Activated CD8-positive, alpha-beta memory T cell treated with anti-CD3 and anti-CD28 coated beads, Interleukin-2, amount 50 U/mL, for 4 hours (primary cell): ENCODE results near the gene IRX6.

ENCODE experiments used
- DNase-seq: peaks from one replicate; pipeline ENCODE4 v3.0.0-alpha.2; 2020

Gene IRX6

DNA sequence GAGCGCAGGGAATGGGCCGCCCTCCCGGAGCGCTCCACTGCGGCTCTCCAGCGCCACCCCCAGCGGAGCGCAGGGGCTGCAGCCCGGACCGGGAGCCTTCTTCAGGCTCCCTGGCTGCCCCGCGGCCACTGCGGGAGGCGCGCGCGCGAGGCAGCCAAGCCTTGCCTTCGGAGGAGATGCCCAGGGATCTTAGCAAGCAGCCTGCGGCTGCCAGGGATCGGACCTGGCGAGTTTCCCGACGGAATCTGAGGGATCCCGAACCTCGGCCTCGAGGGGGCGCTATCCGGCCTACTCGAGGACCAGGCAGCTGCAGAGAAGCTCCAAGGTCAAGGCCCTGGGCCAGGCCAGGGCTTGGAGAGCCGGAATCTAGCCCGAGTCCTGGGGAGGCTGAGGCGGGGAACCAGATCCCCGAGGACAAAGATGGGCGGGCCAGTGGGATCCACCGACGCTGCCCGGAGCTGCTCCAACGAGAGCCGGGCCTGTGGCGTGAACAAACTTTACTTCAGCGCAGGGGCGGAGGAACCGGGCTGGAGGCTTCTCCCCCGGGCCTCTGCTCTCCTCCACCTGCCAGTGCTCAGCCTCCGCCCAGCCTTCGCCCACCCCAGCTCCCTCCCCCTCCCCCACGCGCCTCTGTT lies at the start of gene IRX6:
IRX6 (plus strand) TSS at position 567 of the 635 bp plus-strand sequence. CDS start 889 bp downstream, outside the sequence.
- DNase-seq: no peak

DNA sequence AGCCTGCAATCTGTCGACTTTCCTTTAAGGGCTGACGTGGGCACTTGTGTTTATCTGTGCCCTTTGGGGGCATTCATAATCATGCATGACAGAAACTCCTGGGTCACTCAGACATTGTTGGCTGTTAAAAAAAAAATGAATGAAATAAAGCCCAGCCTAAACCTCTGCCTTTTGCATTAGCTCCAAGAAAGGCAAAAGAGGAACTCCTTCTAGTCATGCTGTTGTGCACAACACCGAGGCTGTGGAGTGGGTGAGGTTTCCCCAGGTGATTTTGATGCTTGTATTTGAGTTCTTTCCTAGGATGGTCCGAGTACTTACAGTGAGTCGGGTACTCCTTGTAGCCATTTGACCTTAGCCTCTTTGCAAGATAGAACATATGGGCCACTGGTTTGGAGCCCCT lies 49.6 kb upstream of the IRX6 start:
- no peak for DNase-seq

DNA sequence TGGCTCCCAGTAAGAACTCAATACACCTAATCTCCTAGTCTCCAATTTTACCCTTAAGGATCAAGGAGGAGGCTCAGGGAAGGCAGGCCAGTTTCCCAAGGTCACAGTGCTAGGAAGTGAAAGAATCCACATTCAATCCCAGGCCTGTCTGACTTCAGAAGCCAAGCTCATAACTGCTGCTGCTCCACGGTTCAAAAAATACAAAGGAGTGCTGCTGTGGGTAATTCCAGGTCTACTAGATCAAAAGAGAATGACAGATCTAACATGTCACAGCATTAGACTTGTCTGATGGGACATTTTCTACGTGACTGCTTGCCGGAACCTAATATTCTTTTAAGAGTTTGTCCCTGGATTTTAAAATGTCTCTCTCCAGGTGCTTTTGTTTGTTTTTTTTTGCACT lies 48.8 kb upstream of the IRX6 start:
- DNase-seq: no peak

DNA sequence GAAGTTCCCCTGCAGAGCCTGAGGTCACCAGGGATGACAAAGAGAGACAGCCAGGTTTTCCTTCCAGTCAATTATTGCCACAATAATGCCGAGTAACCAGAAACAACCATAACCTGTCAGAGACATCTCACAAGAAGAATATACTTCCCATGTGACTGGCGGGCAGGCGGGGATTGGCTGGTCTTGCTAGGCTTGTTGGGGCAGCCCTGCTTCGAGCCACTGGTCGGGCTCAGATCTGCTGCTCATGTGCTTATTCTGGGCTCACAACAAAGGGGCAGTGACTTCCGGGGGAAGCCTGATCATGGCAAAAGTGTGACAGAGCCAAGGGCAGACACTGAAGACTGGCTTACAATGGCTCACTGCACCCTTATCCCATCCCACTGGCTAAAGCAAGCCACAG lies 48.1 kb upstream of the IRX6 start:
- no peak for DNase-seq

DNA sequence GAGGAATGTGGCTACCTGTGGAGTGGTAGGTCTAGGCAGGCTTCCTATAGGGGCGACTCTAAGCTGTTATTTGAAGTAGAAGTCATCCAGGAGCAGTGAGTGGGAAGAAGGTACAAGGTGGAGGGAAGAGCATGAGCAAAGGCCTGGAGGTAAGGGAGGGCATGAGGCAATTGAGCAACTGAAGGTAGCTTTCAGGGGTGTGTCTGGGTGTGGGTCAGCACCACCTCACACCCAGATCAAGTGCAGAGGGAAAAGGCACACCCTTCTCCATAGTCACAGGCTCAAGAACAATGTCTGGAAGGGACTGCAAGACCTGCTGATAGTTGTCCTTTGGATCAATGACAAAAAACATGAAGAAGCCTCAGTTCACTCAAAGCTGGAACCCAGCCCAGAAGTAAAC lies 46.5 kb upstream of the IRX6 start:
- no peak for DNase-seq

DNA sequence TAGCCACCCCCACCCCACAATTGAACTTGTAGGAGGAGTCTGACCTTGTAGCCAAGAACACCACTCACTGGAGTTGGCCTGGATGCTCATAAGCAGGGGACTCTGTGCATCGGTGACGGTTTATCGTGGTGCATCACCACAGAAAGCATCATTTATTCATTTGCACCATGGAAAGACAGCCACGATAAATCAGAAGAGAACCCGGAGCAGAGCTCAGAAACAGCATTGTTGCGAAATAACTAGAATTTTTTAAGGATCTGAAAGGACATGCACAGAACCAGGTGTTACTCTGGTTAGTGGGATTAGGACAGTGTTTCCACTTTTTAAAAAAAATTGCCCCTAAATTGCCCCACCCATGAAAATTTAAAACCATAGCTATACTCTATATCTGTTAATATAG lies 44.4 kb upstream of the IRX6 start:
- no peak for DNase-seq

DNA sequence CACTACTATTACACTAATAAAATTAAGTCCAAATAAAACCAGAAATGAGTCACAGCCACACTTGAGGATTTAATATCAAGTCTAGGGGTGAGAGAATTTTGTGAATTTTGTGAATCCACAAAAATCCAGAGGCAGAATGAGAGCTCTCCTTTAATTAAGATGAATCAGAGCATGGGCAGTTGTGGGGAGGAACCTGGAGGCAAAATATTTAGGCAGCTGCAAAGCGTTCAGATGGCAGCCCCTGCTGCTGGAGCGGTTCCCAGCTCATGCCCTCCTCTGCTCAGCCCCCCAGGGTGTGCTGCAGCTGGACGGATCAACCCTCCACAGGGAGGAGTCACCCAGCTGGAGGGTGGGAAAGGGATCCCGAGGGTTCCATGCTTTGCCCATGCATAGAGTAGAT lies 43.4 kb upstream of the IRX6 start:
- no peak for DNase-seq

DNA sequence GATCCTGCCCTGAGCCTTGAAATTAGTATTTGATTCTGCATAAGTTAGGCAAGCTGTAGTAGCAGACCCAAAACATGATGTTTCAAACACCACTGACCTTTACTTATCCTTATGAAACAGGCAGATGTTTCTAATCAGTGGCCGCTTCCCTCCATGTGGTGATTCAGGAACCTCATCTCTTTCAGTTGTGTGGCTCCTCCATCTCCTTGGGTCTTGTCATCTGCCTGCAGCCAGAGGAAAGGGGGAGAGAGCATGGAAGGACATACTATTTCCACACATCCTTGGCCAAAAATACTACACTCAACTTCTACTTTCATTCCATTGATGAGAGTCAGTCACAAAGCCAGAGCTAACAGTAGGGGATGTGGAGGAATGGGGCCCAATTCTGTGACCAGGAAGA lies 41.6 kb upstream of the IRX6 start:
- no peak for DNase-seq

DNA sequence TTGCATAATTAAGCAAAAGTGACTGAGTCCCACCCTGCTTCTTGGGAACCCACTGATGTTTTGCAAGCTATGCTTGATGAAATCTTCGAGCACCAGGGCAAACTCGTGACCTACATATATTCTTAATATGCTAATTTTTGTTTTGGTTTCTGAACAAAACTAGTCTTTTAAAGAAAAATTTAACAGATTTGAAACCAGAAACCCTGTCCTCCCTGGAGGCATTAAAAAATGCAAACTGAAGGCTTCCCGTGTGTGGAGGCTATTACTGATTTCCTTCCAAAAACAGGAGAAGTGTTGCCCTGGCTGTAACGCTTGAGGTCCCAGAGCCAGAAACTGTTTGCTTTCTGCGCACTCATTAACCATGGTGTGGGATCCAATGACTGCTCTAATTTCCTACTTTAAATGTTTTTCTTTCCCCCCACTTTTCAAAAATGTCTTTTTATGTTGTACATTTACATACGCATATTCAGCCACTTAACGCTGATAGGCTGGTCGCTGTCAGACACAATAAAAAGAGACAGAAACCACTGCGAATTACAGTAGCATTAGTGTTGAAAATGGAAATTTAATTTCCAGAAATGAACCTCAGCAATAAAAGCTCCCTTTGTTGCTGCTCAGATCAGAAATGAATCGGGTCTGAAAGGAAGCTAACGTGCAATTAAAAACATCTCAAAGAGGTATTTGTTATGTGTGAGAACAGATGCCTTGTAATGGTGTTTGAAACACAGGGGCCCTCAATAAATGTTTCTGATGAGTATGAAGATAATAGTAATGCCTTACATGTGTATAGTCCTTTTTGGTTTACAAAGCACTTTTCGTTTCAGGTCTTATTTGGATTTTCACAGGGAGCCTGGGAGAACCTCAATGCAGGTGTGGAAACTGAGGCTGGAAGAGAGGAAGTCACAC lies 39.9 kb upstream of the IRX6 start:
- DNase-seq: no peak

DNA sequence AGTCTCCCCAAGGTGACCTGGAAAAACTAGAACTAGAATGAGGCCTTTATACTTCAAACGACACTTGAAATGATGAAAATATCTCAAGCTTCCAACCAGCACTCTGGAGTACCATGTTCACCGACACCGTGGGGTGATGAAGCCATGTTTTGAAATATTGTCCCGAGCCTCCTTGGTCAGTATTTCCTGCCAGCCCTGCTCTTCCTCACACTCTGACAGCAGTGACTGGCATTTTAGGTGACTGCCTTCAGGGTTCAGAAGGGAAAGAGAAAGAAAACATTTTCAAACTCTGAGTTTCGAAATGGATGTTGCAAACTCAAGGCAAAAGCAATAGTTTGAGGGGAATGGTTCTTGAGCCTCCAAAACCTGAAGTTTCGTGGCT lies 39.3 kb upstream of the IRX6 start:
- no peak for DNase-seq

DNA sequence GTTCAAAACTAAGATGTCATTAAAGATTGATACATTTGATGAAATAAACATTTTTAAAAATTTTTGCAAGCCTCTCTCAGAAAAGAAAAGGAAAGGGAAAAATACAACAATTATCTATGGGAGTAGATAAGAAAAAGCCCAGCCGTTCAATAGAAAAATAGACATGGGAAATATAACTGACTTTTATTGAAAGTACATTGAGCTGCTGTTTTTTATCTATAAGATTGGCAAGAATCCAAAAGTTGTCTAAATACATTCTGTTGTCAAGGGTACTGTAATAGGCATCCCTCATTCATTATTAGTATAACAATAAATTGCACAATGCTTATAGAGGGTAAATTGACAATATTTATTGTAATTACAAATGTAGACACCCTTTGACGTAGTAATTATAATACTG lies 38.4 kb upstream of the IRX6 start:
- DNase-seq: no peak

DNA sequence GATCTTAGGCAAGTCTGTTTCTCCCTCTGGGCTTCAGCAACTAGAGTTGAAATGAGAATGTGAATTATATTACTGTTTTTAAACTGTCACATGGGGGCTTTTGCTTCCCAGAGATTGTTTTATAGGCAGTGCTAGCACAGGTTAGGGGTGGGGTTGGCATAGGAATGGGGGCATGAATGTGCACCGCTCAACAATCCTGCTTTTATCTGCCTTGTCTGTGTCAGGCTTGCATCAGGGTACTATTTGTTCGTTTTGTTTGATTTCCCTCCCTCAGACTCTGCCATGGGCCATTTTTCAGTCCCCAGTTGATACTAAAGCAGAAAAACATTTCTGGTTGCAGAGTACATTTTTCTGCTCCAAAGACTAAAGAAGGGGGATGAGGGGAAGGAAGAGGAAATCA lies 34.6 kb upstream of the IRX6 start:
- DNase-seq: no peak

DNA sequence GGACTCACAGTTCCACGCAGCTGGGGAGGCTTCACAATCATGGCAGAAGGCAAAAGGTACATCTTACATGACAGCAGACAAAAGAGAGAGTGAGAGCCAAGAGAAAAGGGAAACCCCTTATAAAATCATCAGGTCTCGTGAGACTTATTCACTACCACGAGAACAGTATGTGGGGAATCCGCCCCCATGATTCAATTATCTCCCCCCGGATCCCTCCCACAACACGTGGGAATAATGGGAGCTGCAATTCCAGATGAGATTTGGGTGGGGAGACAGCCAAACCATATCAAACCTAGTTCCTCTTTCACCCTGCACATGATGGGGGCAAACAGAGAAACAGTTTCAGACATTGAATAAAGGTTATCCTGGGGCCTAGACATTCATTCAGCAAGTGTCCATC lies 32.2 kb upstream of the IRX6 start:
- no peak for DNase-seq

DNA sequence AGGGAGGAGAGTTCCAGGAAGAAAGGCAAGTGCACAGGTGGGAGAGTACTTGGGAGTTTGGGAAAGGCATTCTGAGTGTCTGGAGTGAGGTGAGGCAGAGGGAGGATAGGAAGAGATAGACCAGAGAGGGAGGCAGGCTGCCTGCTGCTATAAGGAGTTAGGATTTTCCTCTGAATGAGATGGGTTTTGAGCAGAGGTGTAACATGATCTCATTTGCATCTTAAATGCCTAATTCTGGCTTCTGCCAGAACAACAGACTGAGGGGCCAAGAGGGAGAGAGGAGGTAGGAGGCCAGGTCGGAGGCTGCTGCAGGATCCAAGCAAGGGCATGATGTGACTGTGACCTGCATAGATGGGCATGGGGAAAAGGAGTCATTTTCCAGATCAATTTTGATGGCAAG lies 31.5 kb upstream of the IRX6 start:
- DNase-seq: no peak

DNA sequence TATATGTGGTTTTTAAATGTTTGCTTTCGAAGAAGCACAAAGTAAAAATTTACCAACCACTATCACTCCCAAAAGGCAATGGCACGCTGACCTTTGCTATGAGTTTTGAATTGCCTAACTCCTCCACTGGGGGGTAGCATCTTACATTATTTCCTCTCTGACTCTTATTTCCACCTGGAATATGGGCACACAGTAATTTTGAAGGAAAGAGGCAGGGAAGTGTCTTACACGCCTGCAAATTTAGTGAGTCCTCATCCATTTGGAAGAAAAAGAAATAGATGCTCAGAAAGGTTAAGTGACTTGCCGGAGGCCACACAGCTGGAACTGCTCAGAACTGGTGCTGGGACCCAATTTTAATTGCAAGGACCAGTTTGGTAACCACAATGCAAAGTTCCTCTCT lies 29.9 kb upstream of the IRX6 start:
- DNase-seq: no peak

DNA sequence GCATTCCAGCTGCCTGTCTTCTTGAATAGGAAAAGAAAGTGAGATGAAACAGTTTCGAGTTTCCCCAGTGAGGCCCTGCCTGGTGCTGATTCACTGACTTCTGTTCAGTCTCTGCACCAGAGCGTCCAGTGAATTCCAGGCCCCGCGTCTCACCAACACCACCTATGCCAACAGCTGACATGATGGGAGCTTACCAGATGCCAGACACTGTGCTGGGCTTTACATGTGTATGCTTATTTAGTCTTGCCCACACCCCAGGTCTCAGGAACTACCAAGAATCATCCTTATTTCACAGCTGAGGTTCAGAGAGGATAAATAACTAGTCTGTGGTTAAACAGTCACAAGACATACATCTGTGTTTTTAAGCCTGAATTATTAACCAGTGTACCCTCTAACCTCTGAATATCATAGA lies 29.1 kb upstream of the IRX6 start:
- DNase-seq: no peak

DNA sequence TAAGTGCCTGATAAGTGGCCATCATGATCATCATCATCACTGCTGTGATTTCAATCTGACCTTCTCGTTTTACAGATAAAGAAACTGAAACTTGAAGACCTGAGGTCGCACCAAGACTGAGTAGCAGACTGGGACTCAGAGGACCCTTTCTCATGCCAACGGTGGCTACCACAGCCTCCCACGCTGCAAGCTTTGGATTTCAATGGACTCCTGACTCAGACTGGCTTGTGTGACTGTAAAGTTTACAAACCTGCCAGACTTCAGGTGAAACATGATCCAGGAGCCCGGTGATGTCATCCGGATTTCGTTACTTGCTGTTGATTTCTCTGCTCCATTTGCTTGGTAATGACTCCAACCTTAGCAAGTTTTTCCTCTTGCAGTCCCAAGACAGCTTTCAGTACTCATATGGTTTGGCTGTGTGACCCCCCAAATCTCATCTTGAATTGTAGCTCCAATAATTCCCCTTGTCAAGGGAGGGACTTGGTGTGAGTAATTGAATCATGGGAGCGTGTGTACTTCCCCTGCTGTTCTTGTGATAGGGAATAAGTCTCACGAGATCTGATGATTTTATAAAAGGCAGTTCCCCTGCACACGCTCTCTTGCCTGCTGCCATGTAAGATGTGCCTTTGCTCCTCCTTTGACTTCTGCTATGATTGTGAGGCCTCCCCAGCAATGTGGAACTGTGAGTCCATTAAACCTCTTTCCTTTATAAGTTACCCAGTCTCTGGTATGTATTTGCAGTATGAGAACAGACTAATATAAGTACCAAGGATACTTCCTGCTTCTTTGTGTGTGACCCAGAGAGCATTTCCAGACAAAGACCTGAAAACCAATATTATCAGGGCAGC lies 26.7 kb upstream of the IRX6 start:
- no peak for DNase-seq

DNA sequence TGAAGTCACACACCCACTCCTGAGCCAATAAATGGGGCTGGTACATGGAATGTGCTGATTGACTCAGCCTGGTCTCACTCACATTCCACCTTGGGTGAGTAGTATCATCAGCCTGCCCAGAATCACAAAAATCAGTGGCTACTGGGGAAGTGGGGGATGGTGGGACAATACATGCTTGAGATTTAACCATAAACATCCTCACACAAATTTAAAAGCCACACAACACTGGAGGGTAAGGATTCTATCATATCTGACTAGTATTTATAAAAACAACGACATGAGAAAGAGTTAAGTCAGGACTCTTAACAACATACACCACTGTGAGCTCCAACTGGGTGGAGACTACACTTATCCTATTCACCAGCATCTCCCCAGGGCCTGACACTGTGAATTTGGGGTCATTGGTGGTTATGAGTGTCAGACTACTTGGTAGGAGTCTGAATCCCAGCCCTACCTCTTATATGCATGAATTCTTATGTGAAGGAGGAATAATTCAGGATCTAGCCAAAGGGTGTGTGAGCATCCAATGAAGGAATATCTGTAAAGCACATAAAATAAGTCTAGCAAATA lies 26.0 kb upstream of the IRX6 start:
- DNase-seq: no peak

DNA sequence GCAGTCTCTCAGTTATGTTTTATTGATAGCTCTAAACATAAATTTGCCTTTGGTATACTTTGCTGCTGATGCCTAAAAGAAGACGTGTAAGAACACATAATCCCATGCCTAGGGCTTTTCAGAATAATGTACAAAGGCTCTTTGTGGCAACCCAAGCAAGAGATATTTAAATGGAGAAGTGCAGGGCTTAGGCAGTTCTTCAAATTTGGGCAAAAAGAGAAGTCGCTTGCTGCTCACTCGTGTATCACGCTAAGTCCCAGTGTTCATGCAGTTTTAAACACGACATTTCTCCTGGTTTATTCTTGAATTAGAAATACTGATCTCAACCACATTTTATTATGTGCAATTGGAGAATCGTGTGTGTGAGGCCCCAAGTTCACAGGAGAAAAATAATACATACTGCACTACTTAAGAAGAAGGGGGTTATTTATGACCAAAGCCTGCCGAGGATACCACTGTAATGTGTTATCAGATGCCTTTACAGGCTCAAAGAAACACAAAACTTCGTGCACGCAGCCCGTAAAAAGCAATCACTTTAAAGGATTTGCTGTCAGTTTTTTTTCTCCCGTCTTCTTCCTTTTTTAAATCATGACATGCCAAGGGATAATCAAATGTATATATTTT lies 22.5 kb upstream of the IRX6 start:
- DNase-seq: no peak

DNA sequence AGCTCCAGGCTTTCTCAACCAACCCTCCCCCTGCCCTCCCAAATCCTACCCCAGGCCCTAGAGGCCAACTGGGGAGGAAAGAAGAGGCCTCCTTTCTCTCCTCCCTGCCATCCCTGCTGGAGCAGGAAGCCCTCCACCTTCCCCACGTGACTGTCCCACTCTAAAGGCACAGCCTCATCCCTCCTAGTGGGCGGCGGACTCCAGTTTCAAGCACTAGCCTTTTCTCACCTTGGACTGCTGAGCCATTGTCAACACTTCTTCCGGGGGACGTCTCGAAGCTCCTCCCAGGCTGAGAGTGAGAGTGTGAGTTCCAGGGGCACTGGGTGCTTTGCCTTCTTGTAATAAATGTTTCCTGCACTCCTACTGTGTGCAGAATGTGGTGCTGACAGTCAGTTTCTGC lies 21.4 kb upstream of the IRX6 start:
- DNase-seq: no peak

DNA sequence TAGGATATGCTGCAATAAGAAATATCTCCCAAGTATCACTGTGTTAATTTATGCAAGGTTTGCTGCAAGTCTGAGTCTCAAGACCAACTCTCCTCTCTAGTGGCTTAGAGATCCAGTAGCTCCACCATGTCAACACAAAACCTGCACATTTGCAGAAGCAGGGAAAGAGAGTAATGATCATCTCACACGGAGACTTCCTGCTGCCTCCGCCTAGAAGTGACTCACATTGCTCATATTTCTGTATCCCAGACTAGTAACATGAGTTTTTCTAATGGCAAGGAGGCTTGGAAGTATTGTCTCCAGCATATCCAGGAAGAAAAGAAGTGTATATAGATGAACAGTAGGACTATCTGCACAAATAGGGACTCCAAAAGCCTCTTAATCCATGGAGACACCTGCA lies 15.0 kb upstream of the IRX6 start:
- DNase-seq: no peak

DNA sequence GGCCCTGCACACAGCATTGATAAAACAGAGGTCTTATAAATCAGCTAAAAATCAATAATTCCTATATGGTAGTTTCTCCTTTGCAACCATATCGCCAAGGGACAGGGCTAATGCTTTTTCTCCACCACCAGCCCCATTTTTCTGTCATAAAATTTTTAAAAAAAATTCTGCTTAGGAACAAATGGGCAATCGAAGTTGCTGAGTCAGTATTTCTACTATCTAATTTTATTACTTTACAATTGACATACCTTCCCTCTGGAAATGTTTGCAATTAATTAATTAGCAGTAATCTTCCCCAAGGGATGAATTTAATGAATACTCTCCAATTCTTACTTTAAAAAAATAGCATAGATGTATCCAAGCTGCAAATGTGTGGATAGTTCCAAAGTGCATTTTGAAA lies 1.7 kb upstream of the IRX6 start:
- no peak for DNase-seq
